OCI-LY7 (cell line): ENCODE measurements around the gene ASB7. TPM values are rescaled to one million over a fixed set of nuclear protein-coding genes. Genes with fewer than 3 reads are reported as not detected.
"Not testable (repeated sequence)": the region's sequence is repeated elsewhere in the genome, so short reads cannot be mapped to it uniquely, and the experiment has no call there.

Experiments used
- BruUV-seq: library from RNA; stranded (reverse); fragments of 400-500 nt; replicated peaks from 2 replicates; lab custom pipeline; 2021; lab: Mats Ljungman, UMichigan
- CTCF ChIA-PET: fragments of 300-600 bp; sonication (Branson Sonifier 250); formaldehyde crosslinking; loops from one replicate; lab custom pipeline; 2022; ENCODE audit warnings: antibody characterized with exemption; ENCODE audit not compliant: unreplicated experiment; lab: Charles Lee
- POLR2A ChIA-PET: fragments of 300-600 bp; sonication (Branson Sonifier 250); formaldehyde crosslinking; loops from one replicate; lab custom pipeline; 2022; ENCODE audit warnings: antibody characterized with exemption; lab: Charles Lee
- DNase-seq: peaks from one replicate; pipeline ENCODE4 v3.0.0-alpha.2; 2015; ENCODE audit warnings: low spot score
- H2AFZ ChIP-seq: fragments of 200-600 bp; sonication (generic), shearing (Covaris generic); 2 replicates; pipeline ENCODE4 v1.6.1; 2014; ENCODE audit warnings: mild to moderate bottlenecking, antibody characterized with exemption, low read length, moderate library complexity
- H3K27ac ChIP-seq: fragments of 200-600 bp; sonication (generic); 2 replicates; pipeline ENCODE4 v1.5.1; 2014; ENCODE audit warnings: mixed run types, low read depth, mild to moderate bottlenecking, moderate library complexity, low read length, inconsistent platforms; ENCODE audit not compliant: poor library complexity, severe bottlenecking
- H3K36me3 ChIP-seq: fragments of 200-600 bp; sonication (generic); 2 replicates; pipeline ENCODE4 v1.6.1; 2014; ENCODE audit warnings: mild to moderate bottlenecking, antibody characterized with exemption, low read length, moderate library complexity, mixed read lengths; ENCODE audit not compliant: insufficient read depth
- H3K4me1 ChIP-seq: fragments of 200-600 bp; sonication (generic); 2 replicates; pipeline ENCODE4 v1.5.1; 2014; ENCODE audit warnings: mild to moderate bottlenecking, low read length; ENCODE audit not compliant: insufficient read depth, poor library complexity, severe bottlenecking
- H3K4me2 ChIP-seq: fragments of 200-600 bp; sonication (generic); 2 replicates; pipeline ENCODE4 v1.6.1; 2014; ENCODE audit warnings: mild to moderate bottlenecking, low read length
- H3K4me3 ChIP-seq: fragments of 200-600 bp; sonication (generic); 2 replicates; pipeline ENCODE4 v1.5.1; 2014; ENCODE audit warnings: mild to moderate bottlenecking, low read depth, low read length; ENCODE audit not compliant: poor library complexity, severe bottlenecking
- H3K79me2 ChIP-seq: fragments of 200-600 bp; sonication (generic); 2 replicates; pipeline ENCODE4 v1.6.1; 2016; ENCODE audit warnings: low read depth, mild to moderate bottlenecking, low read length, moderate library complexity, mixed read lengths; ENCODE audit not compliant: insufficient read depth
- H3K9me2 ChIP-seq: fragments of 200-600 bp; sonication (generic); 2 replicates; pipeline ENCODE4 v1.6.1; 2016; ENCODE audit warnings: mild to moderate bottlenecking, low read length, mixed read lengths; ENCODE audit not compliant: insufficient read depth
- H3K9me3 ChIP-seq: fragments of 200-600 bp; sonication (generic); 2 replicates; pipeline ENCODE4 v1.6.1; 2014; ENCODE audit warnings: mild to moderate bottlenecking, mixed run types, low read length, mixed read lengths
- H4K20me1 ChIP-seq: fragments of 200-600 bp; sonication (generic); 2 replicates; pipeline ENCODE4 v1.6.1; 2014; ENCODE audit warnings: mild to moderate bottlenecking, antibody characterized with exemption, low read length, moderate library complexity, mixed read lengths; ENCODE audit not compliant: insufficient read depth
- EZH2phosphoT487 ChIP-seq: fragments of 200-600 bp; sonication (generic); IDR thresholded peaks from 2 replicates; pipeline ENCODE4 v1.6.1; 2018; ENCODE audit warnings: low read depth, borderline replicate concordance, mild to moderate bottlenecking, mixed run types, antibody characterized with exemption, low read length, moderate library complexity, mixed read lengths
- intact Hi-C: fragments of 100-400 bp; cut with micrococcal nuclease; formaldehyde crosslinking; loops from one replicate; pipeline ENCODE4 v1.10.0; 2022; ENCODE audit not compliant: unreplicated experiment
- total RNA-seq, 2 experiments: library from RNA; depleted of rRNA in 1 of 2; stranded (reverse); fragments of >200 nt in 1 of 2; shearing (Covaris generic) in 1 of 2; gene quantifications; 2 replicates each; pipeline ENCODE4 v1.2.3, GENCODE V29; 2014 to 2022
- TF ChIP-seq, protein P1 (sequence below): fragments of 200-600 bp; sonication (generic); conservative IDR thresholded peaks from 2 replicates; pipeline ENCODE4 v1.5.1; 2014; ENCODE audit warnings: mild to moderate bottlenecking, antibody characterized with exemption, low read length, moderate library complexity, mixed read lengths

ASB7 gene
- total RNA-seq, 2 experiments from 2014 or later, result 10.9 to 15.2 TPM

DNA sequence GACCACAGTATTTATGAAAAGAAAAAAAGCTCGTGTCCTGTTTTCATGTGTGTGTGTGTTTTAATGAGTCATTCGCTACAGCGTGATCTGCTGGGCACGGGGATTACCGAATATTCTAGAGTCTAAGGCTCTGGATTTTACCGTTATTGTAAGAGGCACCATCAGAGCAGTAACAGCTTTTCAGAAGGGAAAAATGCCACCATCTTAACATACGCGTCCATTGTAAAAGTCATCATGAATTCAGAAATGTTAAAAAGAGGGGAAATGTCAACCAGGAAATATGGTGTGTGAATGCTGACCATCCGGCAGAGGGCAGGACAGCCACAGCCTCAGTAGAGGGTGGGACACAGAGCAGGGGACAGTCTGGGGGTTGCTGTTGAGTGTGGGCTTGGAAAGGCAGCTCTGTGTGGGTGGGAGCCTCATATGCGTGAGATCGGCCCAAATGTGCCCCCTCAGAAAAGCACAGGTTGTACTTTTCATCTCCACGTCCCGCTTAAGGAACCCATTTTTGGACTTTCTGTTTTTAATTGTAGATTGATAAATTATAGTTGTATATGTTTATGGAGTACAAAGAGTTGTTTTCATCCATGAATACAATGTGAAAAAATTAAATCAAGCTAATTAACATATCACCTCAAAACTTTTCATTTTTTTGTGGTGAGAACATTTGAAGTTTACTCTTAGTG is 69.6 kb downstream of the ASB7 start:
- POLR2A ChIA-PET, result interaction anchor here (0.7 kb wide), 1 partner anchor 487 kb away, joined by 3 read pairs; no protein-coding TSS in a partner anchor
- H3K4me3 ChIP-seq, result no peak overlapping the region
- DNase-seq, result peak; percentile 5
- no peaks in the 10 kb centered on the region for H3K79me2 ChIP-seq
- H3K9me2 ChIP-seq, result no peaks in the 10 kb centered on the region
- CTCF ChIA-PET, result no interaction called here
- no peaks in the 10 kb centered on the region for H3K4me1 ChIP-seq
- BruUV-seq, result no TSS peak
- no peaks in the 10 kb centered on the region for H4K20me1 ChIP-seq
- TF ChIP-seq, protein P1, sequence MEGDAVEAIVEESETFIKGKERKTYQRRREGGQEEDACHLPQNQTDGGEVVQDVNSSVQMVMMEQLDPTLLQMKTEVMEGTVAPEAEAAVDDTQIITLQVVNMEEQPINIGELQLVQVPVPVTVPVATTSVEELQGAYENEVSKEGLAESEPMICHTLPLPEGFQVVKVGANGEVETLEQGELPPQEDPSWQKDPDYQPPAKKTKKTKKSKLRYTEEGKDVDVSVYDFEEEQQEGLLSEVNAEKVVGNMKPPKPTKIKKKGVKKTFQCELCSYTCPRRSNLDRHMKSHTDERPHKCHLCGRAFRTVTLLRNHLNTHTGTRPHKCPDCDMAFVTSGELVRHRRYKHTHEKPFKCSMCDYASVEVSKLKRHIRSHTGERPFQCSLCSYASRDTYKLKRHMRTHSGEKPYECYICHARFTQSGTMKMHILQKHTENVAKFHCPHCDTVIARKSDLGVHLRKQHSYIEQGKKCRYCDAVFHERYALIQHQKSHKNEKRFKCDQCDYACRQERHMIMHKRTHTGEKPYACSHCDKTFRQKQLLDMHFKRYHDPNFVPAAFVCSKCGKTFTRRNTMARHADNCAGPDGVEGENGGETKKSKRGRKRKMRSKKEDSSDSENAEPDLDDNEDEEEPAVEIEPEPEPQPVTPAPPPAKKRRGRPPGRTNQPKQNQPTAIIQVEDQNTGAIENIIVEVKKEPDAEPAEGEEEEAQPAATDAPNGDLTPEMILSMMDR, result peak; percentile 57
- TF ChIP-seq EZH2phosphoT487, result no peak
- intact Hi-C loops, result no loop called here
- no peaks in the 10 kb centered on the region for H3K36me3 ChIP-seq
- no peak overlapping the region for H2AFZ ChIP-seq
- no peaks in the 10 kb centered on the region for H3K9me3 ChIP-seq
- H3K27ac ChIP-seq, result no peak overlapping the region
- H3K4me2 ChIP-seq, result no peak overlapping the region

DNA sequence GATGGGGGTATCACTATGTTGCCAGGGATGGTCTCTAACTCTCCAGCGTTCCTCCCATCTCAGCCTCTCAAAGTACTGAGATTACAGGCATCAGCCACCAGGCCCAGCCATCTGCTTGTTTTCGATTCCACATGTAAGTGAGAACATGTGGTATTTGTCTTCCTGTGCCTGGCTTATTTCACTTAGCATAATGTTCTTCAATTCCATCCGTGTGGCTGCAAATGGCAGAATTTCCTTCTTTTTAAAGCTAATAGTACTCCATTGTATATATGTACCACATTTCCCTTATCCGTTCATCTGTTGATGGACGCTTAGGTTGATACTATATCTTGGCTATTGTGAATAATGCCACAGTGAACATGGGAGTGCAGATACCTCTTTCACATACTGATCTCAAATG is 70.6 kb downstream of the ASB7 start:
- DNase-seq, result no peak
- CTCF ChIA-PET, result no interaction called here
- no peak overlapping the region for H2AFZ ChIP-seq

DNA sequence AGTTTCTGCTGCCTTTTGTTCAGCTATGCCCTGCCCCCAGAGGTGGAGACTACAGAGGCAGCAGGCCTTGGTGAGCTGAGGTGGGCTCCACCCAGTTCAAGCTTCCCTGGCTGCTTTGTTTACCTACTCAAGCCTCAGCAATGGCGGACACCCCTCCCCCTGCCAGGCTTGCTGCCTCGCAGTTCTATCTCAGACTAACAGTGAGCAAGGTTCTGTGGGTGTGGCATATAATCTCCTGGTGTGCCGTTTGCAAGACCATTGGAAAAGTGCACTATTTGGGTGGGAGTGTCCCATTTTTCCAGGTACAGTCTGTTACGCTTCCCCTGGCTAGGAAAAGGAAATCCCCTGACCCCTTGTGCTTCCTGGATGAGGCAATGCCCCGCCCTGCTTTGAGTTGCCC is 76.8 kb downstream of the ASB7 start:
- DNase-seq, H2AFZ ChIP-seq, intact Hi-C loops, H4K20me1 ChIP-seq, H3K79me2 ChIP-seq, H3K4me1 ChIP-seq, CTCF ChIA-PET, H3K27ac ChIP-seq, H3K36me3 ChIP-seq, H3K9me3 ChIP-seq, H3K9me2 ChIP-seq, BruUV-seq, H3K4me3 ChIP-seq, H3K4me2 ChIP-seq: not testable (repeated sequence)
- POLR2A ChIA-PET, result interaction anchor here (0.6 kb wide), 2 partner anchors 158 to 1454 kb away, joined by 3 read pairs; no protein-coding TSS in a partner anchor

More for the DNA sequence above, 70.6 kb downstream of the ASB7 start:
- no TSS peak for BruUV-seq
- H3K4me3 ChIP-seq, result no peak overlapping the region
- H3K9me2 ChIP-seq, result no peaks in the 10 kb centered on the region
- POLR2A ChIA-PET, result interaction anchor here (0.6 kb wide), 1 partner anchor 361 kb away, joined by 6 read pairs; no protein-coding TSS in a partner anchor
- no peak overlapping the region for H3K27ac ChIP-seq
- TF ChIP-seq, protein P1, result no peak
- no peak for TF ChIP-seq EZH2phosphoT487
- no peaks in the 10 kb centered on the region for H4K20me1 ChIP-seq
- intact Hi-C loops, result no loop called here
- H3K79me2 ChIP-seq, result no peaks in the 10 kb centered on the region
- no peaks in the 10 kb centered on the region for H3K9me3 ChIP-seq
- H3K4me2 ChIP-seq, result no peak overlapping the region
- H3K4me1 ChIP-seq, result no peaks in the 10 kb centered on the region
- H3K36me3 ChIP-seq, result no peaks in the 10 kb centered on the region
